HCT116 (cell line): Measurements from ENCODE around the gene TMEM89. TPM values are rescaled to one million over a fixed set of nuclear protein-coding genes. Genes with fewer than 3 reads are reported as not detected.

Experiments used
- ATAC-seq: fragments of 200-7000 bp; cut with Tn5 transposase; 2 replicates; pipeline ENCODE4 v1.9.1; 2020; ENCODE audit warnings: mild to moderate bottlenecking, moderate library complexity
- BruUV-seq: library from RNA; stranded (reverse); fragments of 400-500 nt; replicated peaks from 2 replicates; lab custom pipeline; 2021; lab: Mats Ljungman, UMichigan
- CTCF ChIA-PET: fragments of 300-600 bp; sonication (Branson Sonifier 250); formaldehyde crosslinking; loops from one replicate; lab custom pipeline; 2021; ENCODE audit warnings: antibody characterized with exemption; lab: Charles Lee
- POLR2A ChIA-PET: fragments of 300-600, 350-600 bp; sonication (Branson Sonifier 250); formaldehyde crosslinking; loops from one replicate; lab custom pipeline; 2021; ENCODE audit warnings: antibody characterized with exemption; lab: Charles Lee
- RAD21 ChIA-PET, 2 experiments: fragments of 300-600 bp; sonication (Branson Sonifier 250); formaldehyde crosslinking; loops; one replicate each; lab custom pipeline; 2023; ENCODE audit warnings: low total read pairs in 2 of 2; ENCODE audit not compliant: uncharacterized antibody in 2 of 2, unreplicated experiment in 2 of 2, low non-redundant PET in 1 of 2; lab: Charles Lee
- DNase-seq: peaks from one replicate; pipeline ENCODE4 v3.0.0-alpha.2; 2010; ENCODE audit warnings: low read depth, low spot score
- H2AFZ ChIP-seq: fragments of 200-600 bp; shearing (Covaris generic), sonication (generic); 2 replicates; pipeline ENCODE4 v1.6.1; 2017; ENCODE audit warnings: low read depth, mixed run types, mixed read lengths, antibody characterized with exemption, low read length; ENCODE audit not compliant: poor library complexity, severe bottlenecking
- H3K27ac ChIP-seq: 2 replicates; pipeline ENCODE4 v1.5.1; 2012; ENCODE audit warnings: low read depth, low read length
- H3K27me3 ChIP-seq: fragments of 200-600 bp; sonication (generic); 2 replicates; pipeline ENCODE4 v1.6.1; 2016; ENCODE audit warnings: mixed run types, low read length, mixed read lengths; ENCODE audit not compliant: insufficient read depth
- H3K36me3 ChIP-seq, 2 experiments: fragments of 200-500 bp in 1 of 2; fragments of 200-600 bp in 1 of 2; sonication (Bioruptor generic) in 1 of 2; sonication (generic) in 1 of 2; 2 replicates each; pipeline versions ENCODE4 v1.5.1 to v1.6.1; 2014 to 2016; ENCODE audit warnings: low read length in 2 of 2, inconsistent platforms in 1 of 2, mixed read lengths in 1 of 2, mixed run types in 1 of 2; ENCODE audit not compliant: insufficient read depth in 2 of 2, control insufficient read depth in 1 of 2
- H3K4me1 ChIP-seq, 2 experiments: fragments of 200-600 bp in 1 of 2; sonication (generic) in 1 of 2; 2 replicates each; pipeline versions ENCODE4 v1.5.1 to v1.6.1; 2012 to 2017; ENCODE audit warnings: low read length in 2 of 2, inconsistent platforms in 1 of 2, mild to moderate bottlenecking in 1 of 2, mixed read lengths in 1 of 2, mixed run types in 1 of 2, moderate library complexity in 1 of 2; ENCODE audit not compliant: insufficient read depth in 2 of 2, control insufficient read depth in 1 of 2
- H3K4me2 ChIP-seq: fragments of 200-600 bp; sonication (generic); 2 replicates; pipeline ENCODE4 v1.6.1; 2017; ENCODE audit warnings: mixed run types, low read length, mixed read lengths
- H3K4me3 ChIP-seq, 2 experiments: fragments of 200-600 bp in 1 of 2; sonication (generic) in 1 of 2; replicated peaks in 1 of 2; 2 replicates each; pipeline ENCODE4 v1.5.1; 2011 to 2016; ENCODE audit warnings: low read length in 2 of 2, control low read depth in 1 of 2, low read depth in 1 of 2, mild to moderate bottlenecking in 1 of 2, mixed read lengths in 1 of 2, mixed run types in 1 of 2
- H3K79me2 ChIP-seq: fragments of 200-600 bp; sonication (generic); 2 replicates; pipeline ENCODE4 v1.6.1; 2017; ENCODE audit warnings: mild to moderate bottlenecking, mixed run types, low read length, moderate library complexity, mixed read lengths; ENCODE audit not compliant: insufficient read depth
- H3K9ac ChIP-seq: fragments of 200-600 bp; sonication (generic); 2 replicates; pipeline ENCODE4 v1.6.1; 2016; ENCODE audit warnings: low read length, mixed read lengths
- H3K9me2 ChIP-seq: fragments of 200-600 bp; sonication (generic), shearing (Covaris generic); 2 replicates; pipeline ENCODE4 v1.6.1; 2017; ENCODE audit warnings: mixed run types, mild to moderate bottlenecking, moderate library complexity; ENCODE audit not compliant: insufficient read depth
- H3K9me3 ChIP-seq, 2 experiments: fragments of 200-500 bp in 1 of 2; fragments of 200-600 bp in 1 of 2; sonication (Bioruptor generic) in 1 of 2; sonication (generic) in 1 of 2; 2 replicates each; pipeline ENCODE4 v1.6.1; 2014 to 2017; ENCODE audit warnings: low read length in 2 of 2, mixed read lengths in 2 of 2, inconsistent platforms in 1 of 2, low read depth in 1 of 2, mild to moderate bottlenecking in 1 of 2, mixed run types in 1 of 2, moderate library complexity in 1 of 2; ENCODE audit not compliant: control insufficient read depth in 1 of 2, insufficient read depth in 1 of 2
- H4K20me1 ChIP-seq: fragments of 200-600 bp; sonication (generic), shearing (Covaris generic); 2 replicates; pipeline ENCODE4 v1.6.1; 2017; ENCODE audit warnings: mixed run types, mild to moderate bottlenecking, moderate library complexity; ENCODE audit not compliant: insufficient read depth
- CBX3 ChIP-seq: IDR thresholded peaks from 2 replicates; pipeline ENCODE4 v1.6.1; 2012; ENCODE audit warnings: low read depth
- ELF1 ChIP-seq: IDR thresholded peaks from 2 replicates; pipeline ENCODE4 v1.6.1; 2012; ENCODE audit warnings: low read depth, borderline replicate concordance
- EZH2 ChIP-seq: fragments of 200-600 bp; sonication (generic); IDR thresholded peaks from 2 replicates; pipeline ENCODE4 v1.6.1; 2017; ENCODE audit warnings: antibody characterized with exemption, mixed run types
- EZH2phosphoT487 ChIP-seq: fragments of 200-600 bp; IDR thresholded peaks from 2 replicates; pipeline ENCODE4 v1.6.1; 2018; ENCODE audit warnings: antibody characterized with exemption, borderline replicate concordance
- FOSL1 ChIP-seq: IDR thresholded peaks from 2 replicates; pipeline ENCODE4 v1.6.1; 2012; ENCODE audit warnings: low read depth
- POLR2A ChIP-seq: IDR thresholded peaks from 2 replicates; pipeline ENCODE4 v1.7.0; 2011; ENCODE audit warnings: borderline replicate concordance; ENCODE audit not compliant: insufficient read depth, insufficient read length; ENCODE audit errors: extremely low read depth
- POLR2AphosphoS5 ChIP-seq: IDR thresholded peaks from 2 replicates; pipeline ENCODE4 v1.6.1; 2011; ENCODE audit warnings: mild to moderate bottlenecking, low read depth, low read length, moderate library complexity
- RAD21 ChIP-seq: IDR thresholded peaks from 2 replicates; pipeline ENCODE4 v1.6.1; 2012; ENCODE audit warnings: low read depth, mild to moderate bottlenecking
- REST ChIP-seq: IDR thresholded peaks from 2 replicates; pipeline ENCODE4 v1.6.1; 2012; ENCODE audit warnings: low read depth
- SIN3A ChIP-seq: IDR thresholded peaks from 2 replicates; pipeline ENCODE4 v1.6.1; 2012; ENCODE audit warnings: low read depth
- SP1 ChIP-seq: IDR thresholded peaks from 2 replicates; pipeline ENCODE4 v1.6.1; 2012; ENCODE audit warnings: low read depth
- YY1 ChIP-seq: IDR thresholded peaks from 2 replicates; pipeline ENCODE4 v1.6.1; 2011; ENCODE audit warnings: low read length, low read depth, moderate library complexity, mild to moderate bottlenecking; ENCODE audit not compliant: insufficient replicate concordance; ENCODE audit errors: extremely low read depth
- ZFX ChIP-seq: fragments of 450-650 bp; IDR thresholded peaks from 2 replicates; pipeline ENCODE4 v1.6.1; 2017
- ZNF274 ChIP-seq: fragments of 200-500 bp; sonication (Bioruptor generic); IDR thresholded peaks from 2 replicates; pipeline ENCODE4 v1.6.1; 2014; ENCODE audit warnings: mild to moderate bottlenecking, low read depth, low read length, inconsistent platforms
- intact Hi-C: fragments of 100-400 bp; cut with micrococcal nuclease; formaldehyde crosslinking; loops from 2 replicates; pipeline ENCODE4 v1.10.0; 2022
- total RNA-seq: library from RNA; stranded (reverse); gene quantifications from one replicate; pipeline ENCODE4 v1.2.1, GENCODE V29; 2021; ENCODE audit not compliant: unreplicated experiment

Gene TMEM89
- total RNA-seq, 1 experiment from 2014 or later: 0.49 TPM

- Histone ChIP-seq H3K4me2 (no peak overlapping the region), H2AFZ (no peak overlapping the region), H3K27ac (no peak overlapping the region), H3K4me3 (no peak overlapping the region), H3K9me3 (no peaks in the 10 kb centered on the region), H3K4me1 (no peaks in the 10 kb centered on the region), H3K36me3 (no peaks in the 10 kb centered on the region), H3K9me2 (no peaks in the 10 kb centered on the region), H3K9ac (no peak overlapping the region), H3K79me2 (no peaks in the 10 kb centered on the region), H3K27me3 (no peaks in the 10 kb centered on the region), H4K20me1 (no peaks in the 10 kb centered on the region)
- CTCF ChIA-PET: no interaction called here
- no TSS peak for BruUV-seq
- RAD21 ChIA-PET: no interaction called here
- DNase-seq: no peak
- no peak for TF ChIP-seq RAD21
- TF ChIP-seq ZNF274: no peak
- TF ChIP-seq ELF1: no peak
- no peak for TF ChIP-seq REST
- TF ChIP-seq SIN3A: no peak
- no peak for TF ChIP-seq FOSL1
- no peak for TF ChIP-seq EZH2phosphoT487
- no peak for TF ChIP-seq POLR2AphosphoS5
- TF ChIP-seq EZH2: no peak
- TF ChIP-seq YY1: no peak
- TF ChIP-seq CBX3: no peak
- TF ChIP-seq SP1: no peak
- no peak for TF ChIP-seq POLR2A
- TF ChIP-seq ZFX: no peak
- no peak for ATAC-seq
- intact Hi-C loops: no loop called here
- POLR2A ChIA-PET: no interaction called here
Measured at GRCh38 chr3:48650723-48651122, 29.2 kb upstream of the TMEM89 start.
